Measurements from ENCODE around the gene TBC1D14. TPM values are rescaled to one million over a fixed set of nuclear protein-coding genes. Genes with fewer than 3 reads are reported as not detected.

TBC1D14 gene
- total RNA-seq, 2 donors from 2014 or later = 42.3 to 43.5 TPM

GRCh38 chr4:6969826-6970800, 60.5 kb downstream of the TBC1D14 start:
- no peaks in the 10 kb centered on the region for H3K27me3 ChIP-seq (ENCODE audit: control insufficient read depth, insufficient read depth, low read length, poor library complexity, severe bottlenecking)
- H3K36me3 ChIP-seq (ENCODE audit: control insufficient read depth, insufficient read depth, low read length) = peaks cover 4% of the 10 kb centered on the region
- Mint-ChIP-seq H3K27ac (no peak overlapping the region), H3K27me3 (ENCODE audit: insufficient read depth) (no peaks in the 10 kb centered on the region), H3K4me1 (peaks cover 14% of the 10 kb centered on the region), H3K4me3 (no peak overlapping the region), H3K9me3 (no peaks in the 10 kb centered on the region), H3K36me3 (ENCODE audit: low read depth) (peaks cover 6% of the 10 kb centered on the region)
- DNase-seq = no peak
- no peak overlapping the region for H3K9ac ChIP-seq (ENCODE audit: extremely low read depth, low read length, poor library complexity, severe bottlenecking)
- H3K4me1 ChIP-seq (ENCODE audit: control insufficient read depth, insufficient read depth, low read length) = no peaks in the 10 kb centered on the region
- WGBS, 2 experiments (ENCODE audit: insufficient coverage in 1 of 2, insufficient read length in 1 of 2) = 89 to 90% methylated on average over 13 to 18 of the region's 18 CpGs
- TF ChIP-seq, protein P1, sequence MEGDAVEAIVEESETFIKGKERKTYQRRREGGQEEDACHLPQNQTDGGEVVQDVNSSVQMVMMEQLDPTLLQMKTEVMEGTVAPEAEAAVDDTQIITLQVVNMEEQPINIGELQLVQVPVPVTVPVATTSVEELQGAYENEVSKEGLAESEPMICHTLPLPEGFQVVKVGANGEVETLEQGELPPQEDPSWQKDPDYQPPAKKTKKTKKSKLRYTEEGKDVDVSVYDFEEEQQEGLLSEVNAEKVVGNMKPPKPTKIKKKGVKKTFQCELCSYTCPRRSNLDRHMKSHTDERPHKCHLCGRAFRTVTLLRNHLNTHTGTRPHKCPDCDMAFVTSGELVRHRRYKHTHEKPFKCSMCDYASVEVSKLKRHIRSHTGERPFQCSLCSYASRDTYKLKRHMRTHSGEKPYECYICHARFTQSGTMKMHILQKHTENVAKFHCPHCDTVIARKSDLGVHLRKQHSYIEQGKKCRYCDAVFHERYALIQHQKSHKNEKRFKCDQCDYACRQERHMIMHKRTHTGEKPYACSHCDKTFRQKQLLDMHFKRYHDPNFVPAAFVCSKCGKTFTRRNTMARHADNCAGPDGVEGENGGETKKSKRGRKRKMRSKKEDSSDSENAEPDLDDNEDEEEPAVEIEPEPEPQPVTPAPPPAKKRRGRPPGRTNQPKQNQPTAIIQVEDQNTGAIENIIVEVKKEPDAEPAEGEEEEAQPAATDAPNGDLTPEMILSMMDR (conservative IDR thresholded peaks at IDR 0.05) = no peak
- H3K9me3 ChIP-seq (ENCODE audit: control insufficient read depth, low read length) = no peaks in the 10 kb centered on the region
- H3K27ac ChIP-seq (ENCODE audit: low read depth, low read length) = no peak overlapping the region
- H3K4me3 ChIP-seq (ENCODE audit: low read length) = no peak overlapping the region

- Histone ChIP-seq H3K9ac (ENCODE audit: extremely low read depth, low read length, poor library complexity, severe bottlenecking) (no peak overlapping the region), H3K27ac (ENCODE audit: low read depth, low read length) (no peak overlapping the region), H3K27me3 (ENCODE audit: control insufficient read depth, insufficient read depth, low read length, poor library complexity, severe bottlenecking) (no peaks in the 10 kb centered on the region), H3K4me3 (ENCODE audit: low read length) (no peak overlapping the region), H3K4me1 (ENCODE audit: control insufficient read depth, insufficient read depth, low read length) (no peaks in the 10 kb centered on the region), H3K36me3 (ENCODE audit: control insufficient read depth, insufficient read depth, low read length) (peaks cover 4% of the 10 kb centered on the region), H3K9me3 (ENCODE audit: control insufficient read depth, low read length) (peaks cover 7% of the 10 kb centered on the region)
- H3K27me3 Mint-ChIP-seq (ENCODE audit: insufficient read depth) = no peaks in the 10 kb centered on the region
- no peak overlapping the region for H3K4me3 Mint-ChIP-seq
- DNase-seq = no peak
- H3K36me3 Mint-ChIP-seq (ENCODE audit: low read depth) = peaks cover 17% of the 10 kb centered on the region
- TF ChIP-seq, protein P1 (conservative IDR thresholded peaks at IDR 0.05) = no peak
- WGBS, 2 experiments (ENCODE audit: insufficient coverage in 1 of 2, insufficient read length in 1 of 2) = 93% methylated on average over 15 to 16 of the region's 16 CpGs
- H3K9me3 Mint-ChIP-seq = peaks cover 10% of the 10 kb centered on the region
- peaks cover 14% of the 10 kb centered on the region for H3K4me1 Mint-ChIP-seq
- H3K27ac Mint-ChIP-seq = peak overlapping the region; percentile 90
These were observed 62.1 kb downstream of the TBC1D14 start for GRCh38 chr4:6971536-6972374.

DNA sequence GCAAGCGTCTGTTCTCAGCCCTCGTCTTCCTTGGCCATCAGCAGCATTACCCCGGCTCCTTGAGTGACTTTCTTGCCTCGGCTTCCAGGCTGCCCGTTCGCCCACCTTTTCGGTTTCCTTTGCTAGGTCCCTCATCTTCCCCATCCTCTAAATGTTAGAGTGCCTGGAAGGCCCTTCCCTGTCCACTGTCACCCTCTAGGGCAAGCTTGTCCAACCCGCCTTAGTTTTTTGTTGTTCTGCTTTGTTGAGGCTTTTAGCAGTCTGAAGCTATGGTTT, 62.7 kb downstream of the TBC1D14 start:
- H3K9me3 ChIP-seq (ENCODE audit: control insufficient read depth, low read length) = peaks cover 7% of the 10 kb centered on the region
- H3K4me3 ChIP-seq (ENCODE audit: low read length) = no peak overlapping the region
- TF ChIP-seq, protein P1 (conservative IDR thresholded peaks at IDR 0.05) = no peak
- no peak for DNase-seq
- Mint-ChIP-seq H3K27ac (peak overlapping the region; percentile 90), H3K27me3 (ENCODE audit: insufficient read depth) (no peaks in the 10 kb centered on the region), H3K9me3 (peaks cover 12% of the 10 kb centered on the region), H3K4me3 (no peak overlapping the region), H3K4me1 (peaks cover 14% of the 10 kb centered on the region), H3K36me3 (ENCODE audit: low read depth) (peaks cover 18% of the 10 kb centered on the region)
- H3K9ac ChIP-seq (ENCODE audit: extremely low read depth, low read length, poor library complexity, severe bottlenecking) = no peak overlapping the region
- H3K27ac ChIP-seq (ENCODE audit: low read depth, low read length) = no peak overlapping the region
- peaks cover 2% of the 10 kb centered on the region for H3K36me3 ChIP-seq (ENCODE audit: control insufficient read depth, insufficient read depth, low read length)
- H3K4me1 ChIP-seq (ENCODE audit: control insufficient read depth, insufficient read depth, low read length) = no peaks in the 10 kb centered on the region
- H3K27me3 ChIP-seq (ENCODE audit: control insufficient read depth, insufficient read depth, low read length, poor library complexity, severe bottlenecking) = no peaks in the 10 kb centered on the region
- 92 to 95% methylated on average over 7 to 8 of the region's 8 CpGs for WGBS, 2 experiments (ENCODE audit: insufficient coverage in 1 of 2, insufficient read length in 1 of 2)

Measured in endodermal cell (in vitro differentiated cells).